HK-2 (cell line): Measurements from ENCODE around the gene MICAL3.

Experiments
- DNase-seq: peaks from one replicate; pipeline ENCODE4 v3.0.0-alpha.2; 2018; ENCODE audit not compliant: unreplicated experiment

Gene MICAL3

GRCh38 chr22:17846326-17846992, 177.9 kb downstream of the MICAL3 start:
- no peak for DNase-seq

- no peak for DNase-seq
Observed at GRCh38 chr22:17845790-17846189, 178.6 kb downstream of the MICAL3 start.

- DNase-seq, result no peak
Observed at GRCh38 chr22:17845327-17845726, 179.0 kb downstream of the MICAL3 start.

- DNase-seq, result no peak
Observed at GRCh38 chr22:17844150-17844549, 180.2 kb downstream of the MICAL3 start.

- DNase-seq, result no peak
Observed at GRCh38 chr22:17842386-17842785, 182.0 kb downstream of the MICAL3 start.

GRCh38 chr22:17841836-17842235, 182.5 kb downstream of the MICAL3 start:
- no peak for DNase-seq

GRCh38 chr22:17838180-17838865, 186.0 kb downstream of the MICAL3 start:
- DNase-seq, result no peak

GRCh38 chr22:17836992-17837742, 187.2 kb downstream of the MICAL3 start:
- DNase-seq, result no peak

GRCh38 chr22:17835256-17835655, 189.1 kb downstream of the MICAL3 start:
- DNase-seq, result no peak

GRCh38 chr22:17833489-17833888, 190.9 kb downstream of the MICAL3 start:
- no peak for DNase-seq

GRCh38 chr22:17832665-17833064, 191.7 kb downstream of the MICAL3 start:
- DNase-seq, result no peak

GRCh38 chr22:17831501-17832251, 192.7 kb downstream of the MICAL3 start:
- DNase-seq, result no peak

GRCh38 chr22:17830043-17830961, 194.1 kb downstream of the MICAL3 start:
- DNase-seq, result peak; percentile 85

GRCh38 chr22:17829695-17830042, 194.7 kb downstream of the MICAL3 start:
- DNase-seq, result no peak

GRCh38 chr22:17828502-17829080, 195.8 kb downstream of the MICAL3 start:
- DNase-seq, result no peak

GRCh38 chr22:17827466-17827865, 196.9 kb downstream of the MICAL3 start:
- DNase-seq, result no peak

GRCh38 chr22:17825876-17826550, 198.3 kb downstream of the MICAL3 start:
- DNase-seq, result no peak

- DNase-seq, result no peak
Observed at GRCh38 chr22:17824457-17824856, 199.9 kb downstream of the MICAL3 start.

- no peak for DNase-seq
Observed at GRCh38 chr22:17823964-17824363, 200.4 kb downstream of the MICAL3 start.

- DNase-seq, result no peak
Observed at GRCh38 chr22:17823226-17823625, 201.1 kb downstream of the MICAL3 start.
